Osteoblast (primary cell): ENCODE results near the gene TADA2B. TPM values are rescaled to one million over a fixed set of nuclear protein-coding genes. Genes with fewer than 3 reads are reported as not detected.

Experiments used
- DNase-seq: peaks from one replicate; pipeline ENCODE4 v3.0.0; 2011; ENCODE audit warnings: low spot score, mixed read lengths; ENCODE audit not compliant: insufficient read length; ENCODE audit errors: missing footprints
- H2AFZ ChIP-seq: 2 replicates; pipeline ENCODE4 v1.6.0; 2011; ENCODE audit warnings: mild to moderate bottlenecking, low read length
- H3K27ac ChIP-seq: 2 replicates; pipeline ENCODE4 v1.5.1; 2011; ENCODE audit warnings: mild to moderate bottlenecking, low read depth, low read length, moderate library complexity
- H3K27me3 ChIP-seq: 2 replicates; pipeline ENCODE4 v1.6.0; 2012; ENCODE audit warnings: mild to moderate bottlenecking, control low read depth, inconsistent platforms, low read length, moderate library complexity; ENCODE audit not compliant: insufficient read depth
- H3K36me3 ChIP-seq: 2 replicates; pipeline ENCODE4 v1.5.1; 2011; ENCODE audit warnings: mild to moderate bottlenecking, low read length, control low read depth, moderate library complexity; ENCODE audit not compliant: insufficient read depth
- H3K4me1 ChIP-seq: 2 replicates; pipeline ENCODE4 v1.5.1; 2011; ENCODE audit warnings: mild to moderate bottlenecking, low read length, control low read depth, moderate library complexity; ENCODE audit not compliant: insufficient read depth
- H3K4me2 ChIP-seq: 2 replicates; pipeline ENCODE4 v1.6.0; 2011; ENCODE audit warnings: mild to moderate bottlenecking, low read length; ENCODE audit not compliant: insufficient read depth
- H3K4me3 ChIP-seq: fragments of 200-600 bp; sonication (generic); 3 replicates; pipeline ENCODE4 v1.5.1; 2012; ENCODE audit warnings: mild to moderate bottlenecking, low read length, inconsistent platforms; ENCODE audit not compliant: insufficient read depth
- H3K79me2 ChIP-seq: 2 replicates; pipeline ENCODE4 v1.6.0; 2012; ENCODE audit warnings: mild to moderate bottlenecking, low read length, control low read depth, inconsistent platforms; ENCODE audit not compliant: insufficient read depth
- H3K9me3 ChIP-seq: 2 replicates; pipeline ENCODE4 v1.5.1; 2011; ENCODE audit warnings: low read depth, low read length, control low read depth
- H4K20me1 ChIP-seq: 2 replicates; pipeline ENCODE4 v1.6.0; 2012; ENCODE audit warnings: mild to moderate bottlenecking, low read length, control low read depth; ENCODE audit not compliant: insufficient read depth
- total RNA-seq: library from RNA; depleted of rRNA; stranded (reverse); fragments of >200 nt; gene quantifications from 2 replicates; pipeline ENCODE4 v1.2.3, GENCODE V29; 2012
- TF ChIP-seq, protein P1 (sequence below): IDR thresholded peaks from 2 replicates; pipeline ENCODE4 v1.5.1; 2011; ENCODE audit warnings: mild to moderate bottlenecking, low read depth, low read length, moderate library complexity; ENCODE audit errors: extremely low read depth

Gene TADA2B
- total RNA-seq, 1 donor, result 13.0 TPM

DNA sequence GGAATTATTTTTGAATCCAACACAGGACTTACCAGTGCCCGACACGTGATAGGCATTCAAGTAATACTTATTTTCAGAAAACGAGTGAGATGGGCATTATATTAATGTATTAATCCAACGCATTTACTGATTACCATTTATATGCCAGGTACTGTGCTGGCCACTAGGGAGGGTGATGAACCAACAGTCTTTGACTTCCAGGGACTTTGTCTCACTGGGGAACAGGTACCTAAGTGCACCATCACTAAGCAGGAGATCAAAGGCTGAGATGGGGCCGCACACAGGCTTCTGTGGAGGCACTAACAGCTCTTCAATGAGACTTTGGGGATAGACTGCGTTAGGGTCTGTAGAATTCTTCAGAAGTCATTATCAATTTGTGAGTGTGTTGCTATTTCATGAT, 5.7 kb upstream of the TADA2B start:
- Histone ChIP-seq H3K4me1 (peaks cover 24% of the 10 kb centered on the region), H2AFZ (no peak overlapping the region), H3K9me3 (no peaks in the 10 kb centered on the region), H3K36me3 (no peaks in the 10 kb centered on the region), H3K4me2 (no peak overlapping the region), H3K27me3 (no peaks in the 10 kb centered on the region), H4K20me1 (no peaks in the 10 kb centered on the region), H3K4me3 (no peak overlapping the region), H3K79me2 (peaks cover 3% of the 10 kb centered on the region), H3K27ac (no peak overlapping the region)
- peak; percentile 11 for DNase-seq
- TF ChIP-seq, protein P1, sequence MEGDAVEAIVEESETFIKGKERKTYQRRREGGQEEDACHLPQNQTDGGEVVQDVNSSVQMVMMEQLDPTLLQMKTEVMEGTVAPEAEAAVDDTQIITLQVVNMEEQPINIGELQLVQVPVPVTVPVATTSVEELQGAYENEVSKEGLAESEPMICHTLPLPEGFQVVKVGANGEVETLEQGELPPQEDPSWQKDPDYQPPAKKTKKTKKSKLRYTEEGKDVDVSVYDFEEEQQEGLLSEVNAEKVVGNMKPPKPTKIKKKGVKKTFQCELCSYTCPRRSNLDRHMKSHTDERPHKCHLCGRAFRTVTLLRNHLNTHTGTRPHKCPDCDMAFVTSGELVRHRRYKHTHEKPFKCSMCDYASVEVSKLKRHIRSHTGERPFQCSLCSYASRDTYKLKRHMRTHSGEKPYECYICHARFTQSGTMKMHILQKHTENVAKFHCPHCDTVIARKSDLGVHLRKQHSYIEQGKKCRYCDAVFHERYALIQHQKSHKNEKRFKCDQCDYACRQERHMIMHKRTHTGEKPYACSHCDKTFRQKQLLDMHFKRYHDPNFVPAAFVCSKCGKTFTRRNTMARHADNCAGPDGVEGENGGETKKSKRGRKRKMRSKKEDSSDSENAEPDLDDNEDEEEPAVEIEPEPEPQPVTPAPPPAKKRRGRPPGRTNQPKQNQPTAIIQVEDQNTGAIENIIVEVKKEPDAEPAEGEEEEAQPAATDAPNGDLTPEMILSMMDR, result no peak

- DNase-seq, result peak; percentile 41
- Histone ChIP-seq H3K27me3 (no peaks in the 10 kb centered on the region), H3K79me2 (peaks cover 26% of the 10 kb centered on the region), H3K4me2 (no peak overlapping the region), H3K4me1 (peaks cover 31% of the 10 kb centered on the region), H4K20me1 (peaks cover 21% of the 10 kb centered on the region), H2AFZ (no peak overlapping the region), H3K4me3 (no peak overlapping the region), H3K27ac (no peak overlapping the region), H3K36me3 (no peaks in the 10 kb centered on the region), H3K9me3 (no peaks in the 10 kb centered on the region)
- TF ChIP-seq, protein P1, result no peak
Observed at GRCh38 chr4:7040765-7041164, 2.4 kb upstream of the TADA2B start.

GRCh38 chr4:7041246-7041645, 1.9 kb upstream of the TADA2B start:
- DNase-seq, result peak; percentile 79
- TF ChIP-seq, protein P1, result no peak
- Histone ChIP-seq H3K4me1 (peaks cover 30% of the 10 kb centered on the region), H3K27me3 (no peaks in the 10 kb centered on the region), H2AFZ (no peak overlapping the region), H3K36me3 (no peaks in the 10 kb centered on the region), H3K9me3 (no peaks in the 10 kb centered on the region), H3K27ac (no peak overlapping the region), H3K4me3 (no peak overlapping the region), H3K79me2 (peaks cover 31% of the 10 kb centered on the region), H3K4me2 (peak overlapping the region; percentile 80), H4K20me1 (peaks cover 25% of the 10 kb centered on the region)

- H3K36me3 ChIP-seq, result no peaks in the 10 kb centered on the region
- H4K20me1 ChIP-seq, result peaks cover 32% of the 10 kb centered on the region
- peak overlapping the region; percentile 83 for H3K27ac ChIP-seq
Observed at GRCh38 chr4:7041801-7042502, 1.2 kb upstream of the TADA2B start.

More at GRCh38 chr4:7041801-7042502, 1.2 kb upstream of the TADA2B start:
- H3K9me3 ChIP-seq, result no peaks in the 10 kb centered on the region
- no peaks in the 10 kb centered on the region for H3K27me3 ChIP-seq
- peak overlapping the region; percentile 91 for H3K4me3 ChIP-seq
- no peak for DNase-seq
- H2AFZ ChIP-seq, result peak overlapping the region; percentile 86
- TF ChIP-seq, protein P1, result no peak
- H3K4me2 ChIP-seq, result peak overlapping the region; percentile 80
- H3K79me2 ChIP-seq, result peaks cover 38% of the 10 kb centered on the region
- peaks cover 25% of the 10 kb centered on the region for H3K4me1 ChIP-seq
